ENCODE results near the gene CEP120.
A peak's percentile ranks its signal among the peaks of the same experiment; 100 is the strongest.
"Not testable (repeated sequence)": the region's sequence is repeated elsewhere in the genome, so short reads cannot be mapped to it uniquely, and the experiment has no call there.

CEP120 gene

DNA sequence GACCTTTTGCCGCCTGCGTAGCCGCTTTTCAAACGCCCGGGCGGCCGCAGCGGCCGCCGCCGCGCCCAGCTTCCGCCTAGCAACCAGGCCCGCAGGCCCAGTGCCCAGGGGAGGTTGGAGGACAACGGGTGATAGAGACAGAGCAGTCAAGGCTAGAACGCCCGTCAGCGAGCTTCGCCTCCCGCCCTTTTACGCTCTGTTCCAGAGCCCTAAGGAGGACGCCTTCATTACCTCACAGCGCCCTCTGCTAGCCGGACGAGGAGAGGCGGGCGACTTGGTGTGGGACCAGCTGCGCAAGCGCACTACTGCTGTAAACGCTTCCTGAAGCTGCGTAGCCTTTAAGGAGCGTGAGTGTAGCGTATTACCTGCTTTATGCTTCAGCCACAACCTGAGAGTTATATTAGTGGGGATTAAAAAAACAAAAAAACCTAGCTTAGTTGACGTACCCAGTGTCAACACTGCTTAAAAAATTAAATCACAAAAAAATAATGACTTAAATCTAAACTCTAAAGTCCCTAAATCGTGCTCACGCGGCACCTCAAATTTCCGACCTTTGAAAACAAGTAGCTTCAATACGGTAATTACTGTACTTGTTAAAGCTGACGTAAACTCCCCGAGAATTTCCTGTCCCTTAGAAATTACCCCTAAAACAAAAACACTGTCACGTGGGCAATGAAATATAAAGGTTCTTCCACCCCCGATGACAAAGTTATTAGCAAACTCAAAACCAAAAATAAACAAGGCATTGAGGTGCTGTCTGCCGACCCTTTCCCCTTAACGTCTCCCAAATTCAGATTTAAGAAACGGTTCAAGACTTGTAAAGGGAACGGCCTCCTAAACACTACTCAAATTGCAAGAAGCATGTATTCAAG lies at the start of gene CEP120:
Gene CEP120 (minus strand): TSS at position 126 of the 872 bp plus-strand sequence. CDS start 405 bp downstream, outside the sequence.
- DNase-seq: peak; percentile 95

DNA sequence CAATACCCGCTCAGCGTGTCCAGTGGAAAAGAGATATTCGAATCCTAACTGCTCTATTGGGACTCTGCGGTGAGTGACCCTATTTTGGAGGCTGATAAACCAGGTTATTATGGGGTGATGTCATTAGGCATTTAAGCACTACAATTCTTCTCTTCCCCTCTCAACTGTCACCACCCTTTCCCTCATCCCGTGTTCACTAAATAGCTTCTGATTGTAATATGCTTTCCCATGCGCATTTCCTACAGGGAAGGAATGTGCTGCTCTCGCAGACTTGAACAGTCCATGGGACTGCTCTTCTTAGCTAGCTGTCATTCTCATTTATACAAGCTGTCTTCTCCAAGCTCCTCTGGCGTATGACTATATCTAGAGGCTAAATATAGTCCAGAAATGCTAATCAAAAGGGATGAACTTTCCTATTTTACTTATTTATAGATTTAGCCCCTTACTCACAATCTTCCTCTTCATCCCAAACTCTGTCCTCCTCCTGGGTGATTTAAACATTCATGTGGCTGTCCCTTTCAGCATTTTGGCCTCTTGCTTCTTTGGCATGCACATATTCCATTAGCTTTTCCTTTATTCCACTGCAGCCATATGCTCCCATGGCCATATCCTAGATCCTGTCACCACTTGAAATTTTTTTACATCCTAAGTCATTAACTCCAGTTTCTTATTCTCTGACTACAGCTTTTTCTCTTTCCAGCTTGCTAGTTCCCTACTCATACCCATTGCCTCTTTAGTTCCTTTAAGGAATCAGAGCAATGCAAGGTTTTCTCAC lies 49.1 kb upstream of the CEP120 start:
- no peak for DNase-seq

DNA sequence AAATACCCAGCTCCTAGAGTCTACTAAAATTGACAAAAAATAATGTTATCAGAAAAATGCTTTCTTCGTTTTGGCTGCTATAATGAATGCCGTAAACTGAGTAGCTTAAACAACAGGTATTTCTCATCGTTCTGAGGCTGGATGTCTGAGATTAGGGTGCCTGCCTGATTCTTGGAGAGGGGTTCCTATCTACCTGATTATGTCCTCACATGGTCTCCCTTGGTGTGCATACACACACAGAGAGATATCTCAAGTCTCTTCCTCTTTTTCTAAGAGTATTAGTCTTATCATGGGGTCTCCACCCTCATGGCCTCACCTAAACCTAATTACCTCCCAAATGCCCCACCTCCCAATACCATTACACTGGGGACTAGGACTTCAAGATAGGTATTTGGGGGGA lies 48.2 kb upstream of the CEP120 start:
- no peak for DNase-seq

DNA sequence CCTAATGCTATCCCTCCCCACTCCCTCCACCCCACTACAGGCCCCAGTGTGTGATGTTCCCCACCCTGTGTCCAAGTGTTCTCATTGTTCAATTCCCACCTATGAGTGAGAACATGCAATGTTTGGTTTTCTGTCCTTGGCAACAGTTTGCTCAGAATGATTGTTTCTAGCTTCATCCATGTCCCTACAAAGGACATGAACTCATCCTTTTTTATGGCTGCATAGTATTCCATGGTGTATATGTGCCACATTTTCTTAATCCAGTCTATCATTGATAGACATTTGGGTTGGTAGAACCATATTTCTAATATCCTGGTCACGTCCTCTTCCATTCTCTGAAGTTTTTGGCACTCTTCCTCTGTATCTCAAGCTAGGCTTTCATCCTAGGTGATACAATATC lies 43.6 kb upstream of the CEP120 start:
- not testable (repeated sequence) for DNase-seq

DNA sequence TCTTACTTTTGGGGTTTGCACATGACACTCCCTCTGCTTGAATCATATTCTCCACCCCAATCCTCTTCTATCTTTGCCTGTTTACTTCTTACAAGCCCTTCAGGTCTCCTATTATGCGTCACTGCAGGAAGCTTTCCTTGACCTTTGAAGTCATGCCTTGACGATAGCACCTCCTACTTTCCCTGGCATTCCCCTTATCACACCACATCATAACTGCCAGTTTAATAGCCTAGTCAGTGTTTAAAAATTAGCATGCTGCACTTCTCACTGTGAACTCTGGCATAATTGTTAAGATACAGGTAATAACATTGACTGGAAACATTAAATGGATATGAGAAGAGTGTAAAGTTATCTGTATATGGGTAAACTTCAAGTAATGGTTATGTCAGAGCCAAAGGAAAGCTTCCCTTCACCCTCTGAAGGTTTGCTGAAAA lies 37.1 kb upstream of the CEP120 start:
- DNase-seq: peak; percentile 12 to 48

DNA sequence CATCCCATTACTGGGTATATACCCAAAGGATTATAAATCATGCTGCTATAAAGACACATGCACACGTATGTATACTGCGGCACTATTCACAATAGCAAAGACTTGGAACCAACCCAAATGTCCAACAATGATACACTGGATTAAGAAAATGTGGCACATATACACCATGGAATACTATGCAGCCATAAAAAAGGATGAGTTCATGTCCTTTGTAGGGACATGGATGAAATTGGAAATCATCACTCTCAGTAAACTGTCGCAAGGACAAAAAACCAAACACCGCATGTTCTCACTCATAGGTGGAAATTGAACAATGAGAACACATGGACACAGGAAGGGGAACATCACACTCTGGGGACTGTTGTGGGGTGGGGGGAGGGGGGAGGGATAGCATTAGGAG lies 35.8 kb upstream of the CEP120 start:
- not testable (repeated sequence) for DNase-seq

DNA sequence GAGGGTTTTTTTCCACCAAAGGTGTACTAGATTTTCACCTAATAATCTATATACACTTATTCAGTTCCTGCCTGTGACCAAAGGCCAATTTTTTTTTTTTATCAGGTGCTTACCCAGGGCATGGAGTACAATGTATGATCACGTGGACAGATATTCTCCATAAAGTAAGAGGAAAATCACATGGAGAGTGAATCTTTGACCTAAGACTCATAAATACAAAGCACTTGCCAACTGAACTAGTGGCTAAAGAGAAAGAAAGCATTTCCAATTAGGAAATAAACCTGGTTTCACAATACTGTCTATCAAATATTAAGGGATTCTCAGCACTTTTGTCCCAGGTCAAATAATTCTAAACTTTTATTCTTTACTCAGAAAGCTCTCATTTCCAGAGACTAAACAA lies 33.0 kb upstream of the CEP120 start:
- no peak for DNase-seq

DNA sequence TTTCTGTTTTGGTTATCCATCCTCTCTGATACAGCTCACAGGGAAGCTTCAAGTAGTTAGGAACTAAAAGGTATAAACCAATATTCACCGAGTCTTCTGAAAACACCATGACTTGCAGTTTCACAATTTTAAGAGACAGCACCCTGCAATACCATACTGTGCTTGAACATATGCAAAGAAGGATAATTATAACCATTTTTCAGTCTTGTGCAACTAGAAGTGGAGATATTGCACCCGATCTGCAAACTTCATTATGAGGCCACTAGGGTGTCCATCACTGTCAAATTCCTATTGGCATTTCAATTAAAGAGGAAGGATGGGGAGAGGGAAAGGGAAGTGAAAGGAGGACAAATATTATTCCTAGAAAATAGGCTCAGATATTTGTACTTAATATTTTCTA lies 32.4 kb upstream of the CEP120 start:
- DNase-seq: no peak

DNA sequence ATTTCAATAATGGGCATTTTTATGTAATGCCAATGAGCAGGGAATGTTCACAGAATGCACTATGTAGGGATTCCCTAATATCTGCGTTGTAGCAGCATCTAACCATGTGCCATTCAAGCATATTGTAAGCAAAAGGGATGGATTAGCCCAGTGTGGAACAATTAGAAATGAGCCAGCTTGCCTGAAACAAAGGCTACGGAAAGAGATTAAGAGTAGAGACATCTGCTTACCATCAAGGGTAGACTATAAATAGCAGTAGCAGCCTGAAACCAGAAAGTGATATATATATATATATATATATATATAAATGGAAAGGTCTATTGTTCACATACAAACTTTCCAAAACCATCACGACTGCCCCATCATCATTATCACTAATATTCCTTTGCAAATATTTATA lies 31.9 kb upstream of the CEP120 start:
- no peak for DNase-seq

DNA sequence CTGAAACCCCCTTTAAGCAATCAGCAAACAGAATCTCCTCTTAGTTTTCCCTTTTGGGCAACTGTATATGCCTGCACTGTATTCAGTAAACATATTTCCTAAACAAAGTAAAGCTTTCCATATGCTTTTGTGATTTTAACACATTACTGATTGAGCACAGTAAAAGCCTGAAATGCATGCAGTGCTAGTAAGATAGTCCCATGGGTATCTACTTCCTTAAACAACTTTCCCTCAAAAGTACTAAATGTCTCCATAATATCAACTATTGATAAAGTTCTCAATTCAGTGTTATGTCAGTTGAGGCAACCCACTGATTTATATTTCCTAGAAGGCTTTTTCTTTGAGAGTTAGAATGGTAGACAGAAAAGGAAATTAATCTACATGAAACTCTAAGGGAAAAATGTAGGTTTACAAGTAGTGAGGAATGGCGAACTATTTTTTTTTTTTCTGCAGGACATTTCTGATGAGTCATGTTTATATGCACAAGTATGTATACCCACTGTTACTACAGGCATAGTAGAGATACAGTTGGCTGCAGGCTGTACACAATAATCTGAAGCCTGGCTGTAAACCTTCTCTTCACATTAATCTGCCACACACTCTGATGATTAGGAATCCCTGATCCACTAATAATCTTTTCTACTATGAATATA lies 31.2 kb upstream of the CEP120 start:
- DNase-seq: no peak

DNA sequence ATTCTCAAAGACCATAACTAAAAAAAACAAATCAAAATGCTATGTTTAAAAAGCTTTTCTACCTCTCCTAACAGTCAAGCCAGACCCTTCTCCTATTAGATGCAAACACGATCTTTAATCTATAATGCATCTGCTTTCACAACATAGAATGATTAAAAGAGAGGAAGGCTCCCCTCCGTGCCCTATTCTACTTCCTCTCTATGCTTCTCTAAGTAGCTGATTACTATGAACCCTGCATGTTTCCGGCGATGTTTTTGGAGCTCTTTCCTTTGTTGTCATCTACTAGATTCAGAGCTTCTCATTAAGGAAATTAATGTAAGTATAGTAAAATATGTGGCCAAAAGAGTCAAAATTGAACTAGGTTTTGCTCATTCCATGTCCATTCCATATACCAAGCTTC lies 29.2 kb upstream of the CEP120 start:
- DNase-seq: no peak

DNA sequence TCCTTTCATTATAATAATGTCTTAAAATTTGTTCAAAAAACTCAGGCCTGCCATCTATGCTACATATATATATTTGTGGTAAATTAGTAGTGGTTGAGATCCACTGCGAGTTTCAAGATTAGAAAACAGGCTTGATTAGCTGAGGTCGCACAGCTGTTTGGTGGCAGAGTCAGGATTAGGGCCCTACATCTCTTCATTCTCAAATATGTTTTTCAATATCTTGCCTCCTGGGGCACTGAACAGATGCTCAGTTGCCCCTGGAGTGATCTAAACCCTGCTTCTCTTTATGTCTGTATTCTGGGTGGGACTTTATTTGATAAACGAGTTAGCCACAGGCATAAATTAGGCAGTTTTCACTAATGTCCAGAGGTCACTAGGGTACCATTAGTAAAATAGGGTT lies 27.8 kb upstream of the CEP120 start:
- DNase-seq: no peak

DNA sequence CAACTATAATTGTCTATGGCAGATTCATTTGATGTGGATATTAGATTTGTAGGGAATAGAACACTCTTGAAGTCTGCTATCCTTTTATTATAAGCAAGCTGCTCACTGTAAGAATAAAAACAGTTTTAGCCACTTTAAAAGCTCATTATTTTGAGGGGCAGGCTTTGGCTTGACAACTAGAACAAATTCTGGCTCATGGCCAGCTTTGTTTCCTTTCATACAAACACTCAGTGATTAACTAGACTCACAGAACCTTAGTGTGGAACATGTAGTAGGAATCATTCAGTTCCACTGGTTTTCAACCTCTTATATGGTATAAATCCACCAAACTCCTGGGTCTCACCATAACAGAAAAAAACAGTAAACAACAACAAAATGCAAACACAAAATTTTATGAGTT lies 27.4 kb upstream of the CEP120 start:
- DNase-seq: no peak

DNA sequence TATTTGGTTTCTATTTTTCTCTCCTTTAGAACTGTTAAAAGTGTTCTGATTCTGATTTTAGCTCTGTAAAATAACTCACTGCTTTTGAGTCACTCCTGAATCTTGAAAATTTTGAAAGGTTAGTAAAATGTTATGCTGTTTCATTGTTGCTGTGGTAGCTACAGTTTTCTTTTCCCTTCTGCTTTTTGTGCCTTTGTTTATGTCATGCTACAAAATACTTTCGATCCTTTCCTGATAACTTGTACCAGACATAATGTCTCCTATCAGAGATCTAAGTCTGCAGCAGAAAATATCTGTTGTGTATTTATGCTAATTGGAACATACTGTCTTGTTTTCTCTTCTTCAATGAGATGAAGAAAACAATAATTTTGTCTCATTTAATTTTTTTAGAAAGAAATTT lies 26.9 kb upstream of the CEP120 start:
- no peak for DNase-seq

DNA sequence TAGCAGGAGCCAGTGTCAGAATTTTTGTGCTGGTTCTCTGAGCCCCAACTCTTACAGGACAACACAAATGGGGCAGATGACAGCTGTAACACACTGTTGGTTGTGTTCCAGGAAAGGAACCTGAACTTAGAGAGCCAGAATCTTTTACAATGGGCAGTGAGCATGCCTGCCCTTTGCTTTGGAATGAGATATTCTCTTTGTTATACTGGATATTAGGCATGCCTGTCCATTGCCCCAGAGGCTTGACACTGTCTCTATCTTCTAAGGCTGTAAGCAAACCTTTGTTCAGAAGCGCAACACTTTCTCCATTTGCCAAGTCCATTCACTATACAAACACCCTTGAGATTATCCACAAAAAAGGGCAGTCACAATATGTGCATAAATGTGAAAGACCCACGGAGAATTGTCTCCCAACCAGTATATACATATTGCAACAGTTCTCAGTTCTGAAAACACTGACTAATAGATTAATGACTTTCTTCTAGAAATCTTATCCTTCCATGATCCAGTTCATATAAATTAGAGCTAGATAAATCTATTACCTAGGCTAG lies 26.3 kb upstream of the CEP120 start:
- DNase-seq: no peak

DNA sequence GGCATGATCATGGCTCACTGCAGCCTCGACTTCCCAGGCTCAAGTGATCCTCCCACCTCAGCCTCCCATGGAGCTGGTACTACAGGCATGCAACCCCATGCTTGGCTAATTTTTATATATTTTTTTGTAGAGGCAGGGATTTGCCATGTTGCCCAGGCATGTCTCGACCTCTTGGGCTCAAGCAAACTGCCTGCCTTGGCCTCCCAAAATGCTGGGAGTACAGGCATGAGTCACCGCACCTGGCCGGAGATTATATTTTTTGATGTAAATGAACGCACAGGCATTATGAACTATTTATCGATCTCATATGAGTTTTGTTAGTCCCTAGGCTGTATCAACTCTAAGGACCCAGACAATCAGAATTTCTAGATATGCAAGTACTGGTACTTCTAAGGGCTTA lies 25.5 kb upstream of the CEP120 start:
- no peak for DNase-seq

DNA sequence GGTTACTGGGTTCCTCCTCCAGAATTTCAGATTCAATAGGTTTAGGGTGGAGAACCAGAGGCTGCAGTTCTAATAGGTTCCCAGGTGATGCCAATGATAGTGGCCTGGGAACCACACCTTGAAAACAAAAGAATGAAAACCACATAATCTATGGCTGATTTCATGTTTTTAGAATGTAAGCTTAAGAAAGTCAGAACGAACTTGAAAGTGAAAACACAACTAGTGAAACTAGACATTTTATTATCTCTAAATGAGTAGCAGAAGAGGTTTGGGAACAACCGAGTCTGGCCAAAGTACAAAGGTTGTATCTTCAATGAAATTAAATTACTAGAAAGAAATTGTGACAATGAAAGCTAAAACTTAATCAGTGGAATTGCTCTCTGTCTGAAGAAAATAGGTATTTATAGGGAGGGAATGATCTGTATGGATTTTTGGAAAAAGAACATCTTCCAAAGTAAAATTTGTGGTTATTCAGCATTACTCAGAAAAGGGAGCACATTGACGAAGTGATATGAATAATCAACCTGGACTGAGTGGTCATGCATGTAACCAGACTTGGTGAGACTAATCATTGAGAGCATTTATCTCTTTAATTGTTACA lies 24.9 kb upstream of the CEP120 start:
- peak in 1 of 2 donors; percentile 10 for DNase-seq

DNA sequence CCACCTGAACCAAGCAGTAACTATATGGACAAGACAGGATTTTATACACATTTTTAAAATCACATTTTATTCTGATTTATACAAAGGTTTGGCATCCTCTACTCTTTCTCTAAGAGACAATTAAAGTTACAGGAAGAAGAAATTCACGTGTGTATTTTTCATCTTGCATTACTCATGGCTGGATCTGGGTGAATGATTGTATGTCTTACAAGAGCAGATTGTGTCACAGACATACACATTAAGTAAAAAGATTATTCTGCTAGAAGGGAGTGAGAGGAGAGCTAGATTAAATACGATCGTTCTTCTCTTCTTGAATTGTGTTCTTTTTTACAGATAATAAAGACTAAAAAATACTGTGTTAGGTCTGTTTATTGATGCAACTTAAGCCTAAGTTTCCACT lies 20.8 kb upstream of the CEP120 start:
- DNase-seq: no peak

DNA sequence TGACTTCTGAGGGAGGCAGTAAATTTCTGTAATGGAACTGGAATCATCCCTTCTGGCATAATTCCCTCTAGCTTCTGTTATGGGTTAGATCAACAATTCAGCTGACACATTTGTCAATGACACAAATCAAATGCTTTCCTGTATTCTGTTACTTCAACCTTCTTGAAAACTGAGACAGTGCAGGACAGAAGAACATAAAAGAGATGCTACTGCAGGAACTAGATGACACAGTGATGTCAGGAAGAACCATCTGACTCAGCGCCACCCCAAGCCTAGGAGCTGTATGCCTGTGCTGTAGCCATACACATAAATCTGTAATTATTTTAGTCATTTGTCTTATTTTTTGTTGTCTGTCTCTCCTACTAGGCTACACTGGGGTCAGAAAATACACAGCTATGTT lies 18.2 kb upstream of the CEP120 start:
- peak in 1 of 2 donors; percentile 51 for DNase-seq

DNA sequence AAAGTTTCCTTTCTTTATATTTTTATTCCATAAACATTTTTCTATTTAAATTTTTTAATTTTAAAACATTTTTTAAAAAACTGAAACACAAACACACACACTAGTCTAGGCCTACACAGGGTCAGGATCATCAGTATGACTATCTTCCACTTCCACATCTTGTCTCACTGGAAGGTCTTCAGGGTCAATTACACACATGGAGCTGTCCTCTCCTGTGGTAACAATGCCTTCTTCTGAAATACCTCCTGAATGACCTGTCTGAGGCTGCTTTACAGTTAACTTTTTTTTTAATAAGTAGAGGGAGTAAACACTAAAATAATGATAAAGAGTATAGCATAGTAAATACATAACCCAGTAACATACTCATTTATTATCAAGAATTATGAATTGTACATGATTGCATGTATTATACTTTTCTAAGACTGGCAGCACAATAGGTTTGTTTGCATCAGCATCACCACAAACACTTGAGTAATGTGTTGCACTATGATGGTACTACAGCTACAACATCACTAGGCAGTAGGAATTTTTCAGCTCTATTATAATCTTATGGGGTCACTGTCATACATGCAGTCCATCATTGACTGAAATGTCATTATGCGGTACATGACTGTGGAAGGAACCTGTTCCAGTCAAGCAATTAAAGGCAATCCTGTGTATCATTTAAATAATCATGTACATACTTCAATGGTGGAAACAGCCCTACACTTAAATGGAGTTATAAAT lies 17.4 kb upstream of the CEP120 start:
- no peak for DNase-seq

DNA sequence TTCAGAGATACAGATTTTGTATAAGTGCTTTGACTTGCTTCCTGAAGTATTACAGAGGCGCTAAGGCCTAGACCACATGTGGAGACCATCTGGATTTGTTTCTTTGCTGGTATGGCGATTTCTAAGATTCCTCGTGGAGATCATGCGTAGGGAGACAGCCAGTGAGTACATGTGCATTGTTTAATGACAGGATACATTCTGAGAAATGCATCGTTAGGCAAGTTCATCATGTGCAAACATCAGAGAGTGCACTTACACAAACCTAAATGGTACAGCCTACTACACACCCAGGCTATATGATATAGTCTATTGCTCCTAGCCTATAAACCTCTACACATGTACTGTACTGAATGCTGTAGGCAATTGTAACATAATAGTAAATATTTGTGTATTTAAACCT lies 16.5 kb upstream of the CEP120 start:
- DNase-seq: no peak

DNA sequence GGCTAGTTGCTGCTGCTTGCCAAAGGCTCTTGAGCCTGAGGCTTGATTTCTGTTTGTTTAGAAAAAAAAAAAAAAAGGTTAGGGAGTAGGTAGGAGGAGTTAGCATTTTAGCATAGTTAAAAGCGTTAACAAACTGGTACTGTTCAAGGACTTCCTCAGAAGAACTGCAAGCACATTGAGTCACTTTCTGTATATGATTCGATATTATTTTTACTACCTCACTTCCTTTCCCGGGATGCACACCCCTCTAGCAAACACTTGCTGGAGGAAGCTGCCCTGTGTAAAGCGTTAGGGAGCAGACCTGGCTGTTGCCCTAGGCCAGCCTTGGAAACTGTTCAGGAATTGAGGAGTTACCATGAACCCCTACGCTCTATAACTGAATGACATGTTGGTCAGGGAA lies 15.7 kb upstream of the CEP120 start:
- DNase-seq: peak in 1 of 2 donors; percentile 5

All from stimulated activated CD4-positive, alpha-beta T cell treated with anti-CD3 and anti-CD28 coated beads, Interleukin-2, amount 100 ng/mL, for 24 hours (primary cell).